Fibroblast of lung (primary cell): Measurements from ENCODE around the gene AMER2. TPM values are rescaled to one million over a fixed set of nuclear protein-coding genes. Genes with fewer than 3 reads are reported as not detected.

Experiments
- DNase-seq, 2 donors: peaks; one replicate each; pipeline versions ENCODE4 v3.0.0 to v3.0.0-alpha.2; 2010; ENCODE audit warnings: low read depth in 2 of 2
- H2AFZ ChIP-seq: 2 replicates; pipeline ENCODE4 v1.5.1; 2012; ENCODE audit warnings: low read length, control low read depth, inconsistent platforms
- H3K27ac ChIP-seq: 2 replicates; pipeline ENCODE4 v1.5.1; 2011; ENCODE audit warnings: low read length, control low read depth; ENCODE audit not compliant: insufficient read depth
- H3K27me3 ChIP-seq: 2 replicates; pipeline ENCODE4 v1.5.1; 2011; ENCODE audit warnings: mild to moderate bottlenecking, low read length; ENCODE audit not compliant: control insufficient read depth, insufficient read depth
- H3K36me3 ChIP-seq: 2 replicates; pipeline ENCODE4 v1.5.1; 2011; ENCODE audit warnings: low read length; ENCODE audit not compliant: control insufficient read depth, insufficient read depth
- H3K4me1 ChIP-seq: 2 replicates; pipeline ENCODE4 v1.5.1; 2011; ENCODE audit warnings: low read length; ENCODE audit not compliant: control insufficient read depth, insufficient read depth; ENCODE audit errors: extremely low read depth
- H3K4me2 ChIP-seq: 2 replicates; pipeline ENCODE4 v1.5.1; 2011; ENCODE audit warnings: low read length, control low read depth; ENCODE audit not compliant: insufficient read depth; ENCODE audit errors: extremely low read depth
- H3K4me3 ChIP-seq, 4 experiments: fragments of 200-600 bp in 1 of 4; sonication (generic) in 1 of 4; replicated peaks in 1 of 4; 2 replicates each; pipeline ENCODE4 v1.5.1; 2011 to 2016; ENCODE audit warnings: low read length in 4 of 4, low read depth in 3 of 4, mild to moderate bottlenecking in 3 of 4, control low read depth in 2 of 4, inconsistent platforms in 1 of 4, mixed read lengths in 1 of 4; ENCODE audit not compliant: insufficient read depth in 1 of 4; ENCODE audit errors: control extremely low read depth in 1 of 4
- H3K79me2 ChIP-seq: 2 replicates; pipeline ENCODE4 v1.5.1; 2012; ENCODE audit warnings: mild to moderate bottlenecking, low read length, inconsistent platforms; ENCODE audit not compliant: control insufficient read depth, insufficient read depth
- H3K9ac ChIP-seq: 2 replicates; pipeline ENCODE4 v1.5.1; 2011; ENCODE audit warnings: mild to moderate bottlenecking, low read length, control low read depth; ENCODE audit not compliant: insufficient read depth
- H3K9me3 ChIP-seq: 2 replicates; pipeline ENCODE4 v1.5.1; 2012; ENCODE audit warnings: low read depth, low read length; ENCODE audit not compliant: control insufficient read depth, insufficient read depth
- H4K20me1 ChIP-seq: 2 replicates; pipeline ENCODE4 v1.5.1; 2011; ENCODE audit warnings: low read length; ENCODE audit not compliant: control insufficient read depth, insufficient read depth; ENCODE audit errors: extremely low read depth
- CTCF ChIP-seq, 2 donors: IDR thresholded peaks in 1 of 2; conservative IDR thresholded peaks in 1 of 2; 1 replicate in 1 of 2; 2 replicates in 1 of 2; pipeline ENCODE4 v1.5.1; 2011 to 2012; ENCODE audit warnings: low read length in 2 of 2, control low read depth in 1 of 2, inconsistent platforms in 1 of 2, low read depth in 1 of 2, mild to moderate bottlenecking in 1 of 2
- EZH2 ChIP-seq: IDR thresholded peaks from 2 replicates; pipeline ENCODE4 v1.5.1; 2012; ENCODE audit warnings: low read length, control low read depth, mild to moderate bottlenecking; ENCODE audit errors: missing control alignments
- polyA plus RNA-seq, 2 donors: library from polyadenylated mRNA; depleted of rRNA in 1 of 2; stranded (reverse) in 1 of 2; unstranded in 1 of 2; fragments of >200 nt; gene quantifications; 2 replicates each; pipeline ENCODE4 v1.2.1, GENCODE V29; 2011 to 2012; ENCODE audit warnings: missing spikeins in 1 of 2
- total RNA-seq: library from RNA; depleted of rRNA; stranded (reverse); fragments of >200 nt; gene quantifications from 2 replicates; pipeline ENCODE4 v1.2.1, GENCODE V29; 2014

The AMER2 gene
- total and polyA plus RNA-seq, 2 donors (not counting 1 experiment from before 2014, with no cell fraction given): under 0.01 TPM; not detected in 1

DNA sequence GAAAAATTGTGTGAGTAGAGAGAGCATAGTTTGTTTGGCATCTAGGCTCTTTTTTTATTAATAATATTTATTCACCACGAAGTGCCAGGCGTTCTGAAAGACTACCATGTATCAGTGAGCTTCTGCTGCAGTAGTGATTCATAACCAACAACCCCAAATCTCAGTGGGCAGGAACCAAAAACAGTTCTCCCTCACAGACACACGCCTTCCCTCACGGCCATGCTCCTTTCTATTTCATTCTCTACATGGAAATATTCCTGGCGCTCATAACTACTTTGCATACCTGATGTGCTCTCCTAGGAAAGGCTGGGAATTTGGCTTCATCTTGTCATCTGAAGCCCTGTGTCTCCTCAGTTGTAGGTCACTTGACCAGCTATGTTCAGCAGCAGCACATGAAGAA is 26.6 kb upstream of the AMER2 start:
- H3K4me1 ChIP-seq: no peaks in the 10 kb centered on the region
- no peak overlapping the region for H3K4me3 ChIP-seq
- H3K27ac ChIP-seq: no peak overlapping the region
- H3K4me2 ChIP-seq: no peak overlapping the region
- no peak overlapping the region for H3K9ac ChIP-seq
- no peaks in the 10 kb centered on the region for H3K36me3 ChIP-seq
- no peaks in the 10 kb centered on the region for H3K79me2 ChIP-seq
- H2AFZ ChIP-seq: no peak overlapping the region
- peaks cover 3% of the 10 kb centered on the region for H3K27me3 ChIP-seq
- DNase-seq: no peak
- no peaks in the 10 kb centered on the region for H3K9me3 ChIP-seq
- H4K20me1 ChIP-seq: no peaks in the 10 kb centered on the region
- TF ChIP-seq EZH2 (no peak), CTCF (conservative IDR thresholded peaks at IDR 0.05 in 1 of 2, IDR thresholded peaks at IDR 0.05 in 1 of 2; ENCODE audit: low read depth in 1 of 2, low read length in 2 of 2) (no peak)

GRCh38 chr13:25196971-25197370 is 24.9 kb upstream of the AMER2 start:
- H3K4me3 ChIP-seq: no peak overlapping the region
- H3K36me3 ChIP-seq: no peaks in the 10 kb centered on the region
- no peak overlapping the region for H3K9ac ChIP-seq
- no peaks in the 10 kb centered on the region for H3K79me2 ChIP-seq
- no peaks in the 10 kb centered on the region for H3K4me1 ChIP-seq
- H2AFZ ChIP-seq: no peak overlapping the region
- no peak overlapping the region for H3K4me2 ChIP-seq
- no peaks in the 10 kb centered on the region for H3K9me3 ChIP-seq
- no peak for TF ChIP-seq EZH2
- no peak for TF ChIP-seq CTCF (conservative IDR thresholded peaks at IDR 0.05 in 1 of 2, IDR thresholded peaks at IDR 0.05 in 1 of 2; ENCODE audit: low read depth in 1 of 2, low read length in 2 of 2)
- no peak overlapping the region for H3K27ac ChIP-seq
- H3K27me3 ChIP-seq: peaks cover 3% of the 10 kb centered on the region
- H4K20me1 ChIP-seq: no peaks in the 10 kb centered on the region
- no peak for DNase-seq

DNA sequence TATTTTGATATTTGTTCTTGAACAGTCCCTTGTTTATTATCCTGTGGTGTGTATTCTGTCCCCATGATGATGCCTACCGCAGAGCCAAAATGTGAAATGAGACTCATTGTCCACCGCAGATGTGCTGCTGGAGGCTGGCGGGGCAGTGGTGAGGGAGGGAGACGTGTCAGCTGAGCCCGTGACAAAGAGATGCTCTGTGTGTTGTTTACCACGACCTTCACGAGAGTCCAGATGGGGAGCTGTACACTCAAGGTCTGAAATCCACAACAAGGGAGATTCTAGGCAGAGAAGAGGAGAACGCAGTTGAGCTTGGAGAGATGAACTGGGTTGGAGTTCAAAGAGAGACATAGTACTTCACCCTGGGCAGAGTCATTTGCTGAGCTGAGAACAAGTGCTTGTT is 20.8 kb upstream of the AMER2 start:
- H3K9me3 ChIP-seq: no peaks in the 10 kb centered on the region
- no peaks in the 10 kb centered on the region for H3K4me1 ChIP-seq
- H3K27ac ChIP-seq: no peak overlapping the region
- H3K4me3 ChIP-seq: no peak overlapping the region
- no peak overlapping the region for H2AFZ ChIP-seq
- no peak for DNase-seq
- no peak overlapping the region for H3K4me2 ChIP-seq
- no peaks in the 10 kb centered on the region for H3K36me3 ChIP-seq
- TF ChIP-seq CTCF (conservative IDR thresholded peaks at IDR 0.05 in 1 of 2, IDR thresholded peaks at IDR 0.05 in 1 of 2; ENCODE audit: low read depth in 1 of 2, low read length in 2 of 2): no peak
- TF ChIP-seq EZH2: no peak
- H3K79me2 ChIP-seq: no peaks in the 10 kb centered on the region
- H4K20me1 ChIP-seq: no peaks in the 10 kb centered on the region
- H3K9ac ChIP-seq: no peak overlapping the region
- H3K27me3 ChIP-seq: peaks cover 5% of the 10 kb centered on the region
